RWPE1 (cell line): Measurements from ENCODE around the gene ATP1A3.
"Not testable (repeated sequence)": the region's sequence is repeated elsewhere in the genome, so short reads cannot be mapped to it uniquely, and the experiment has no call there.

Source experiments
- CTCF ChIA-PET: fragments of 350-600 bp; sonication (Branson Sonifier 250); formaldehyde crosslinking; extraction: SDS; loops from one replicate; lab custom pipeline; 2021; lab: Yijun Ruan, JAX
- POLR2A ChIA-PET: fragments of 400-600 bp; formaldehyde crosslinking; extraction: SDS; loops from one replicate; lab custom pipeline; 2020; ENCODE audit warnings: antibody characterized with exemption; ENCODE audit not compliant: low non-redundant PET; lab: Yijun Ruan, JAX
- DNase-seq: peaks from one replicate; pipeline ENCODE4 v3.0.0; 2012; ENCODE audit warnings: low spot score
- H3K27ac ChIP-seq: fragments of 450-650 bp; 2 replicates; pipeline ENCODE4 v1.5.1; 2017
- CTCF ChIP-seq: fragments of 450-650 bp; conservative IDR thresholded peaks from 2 replicates; pipeline ENCODE4 v1.5.1; 2017; ENCODE audit warnings: low read depth, mild to moderate bottlenecking

Gene ATP1A3

GRCh38 chr19:41995959-41996797 is 2.1 kb upstream of the ATP1A3 start:
- DNase-seq: no peak
- TF ChIP-seq CTCF: no peak
- POLR2A ChIA-PET: no interaction called here
- CTCF ChIA-PET: no interaction called here
- no peak overlapping the region for H3K27ac ChIP-seq

- no peak for DNase-seq
- no peak for TF ChIP-seq CTCF
- ChIA-PET CTCF (no interaction called here), POLR2A (no interaction called here)
- no peak overlapping the region for H3K27ac ChIP-seq
Measured at GRCh38 chr19:41994994-41995958, 1.2 kb upstream of the ATP1A3 start.

GRCh38 chr19:41994521-41994971 is 516 bp upstream of the ATP1A3 start:
- ChIA-PET CTCF (no interaction called here), POLR2A (no interaction called here)
- H3K27ac ChIP-seq: no peak overlapping the region
- DNase-seq: no peak
- no peak for TF ChIP-seq CTCF

GRCh38 chr19:41991925-41992569 is 2.0 kb downstream of the ATP1A3 start:
- POLR2A ChIA-PET: not testable (repeated sequence)

GRCh38 chr19:41991025-41991424 is 3.0 kb downstream of the ATP1A3 start:
- POLR2A ChIA-PET: interaction anchor here (0.6 kb wide), 1 partner anchor 26 kb away, joined by 4 read pairs; no protein-coding TSS in a partner anchor
- CTCF ChIA-PET: interaction anchor here (0.6 kb wide), 1 partner anchor 478 kb away, joined by 3 read pairs; no protein-coding TSS in a partner anchor
- TF ChIP-seq CTCF: no peak
- H3K27ac ChIP-seq: no peak overlapping the region
- no peak for DNase-seq

More at GRCh38 chr19:41991925-41992569, 2.0 kb downstream of the ATP1A3 start:
- CTCF ChIA-PET: interaction anchor here (0.6 kb wide), 1 partner anchor 477 kb away, joined by 3 read pairs; no protein-coding TSS in a partner anchor
- H3K27ac ChIP-seq, DNase-seq: not testable (repeated sequence)

- no peak for TF ChIP-seq CTCF
- ChIA-PET CTCF (no interaction called here), POLR2A (no interaction called here)
- no peak overlapping the region for H3K27ac ChIP-seq
- no peak for DNase-seq
Measured at GRCh38 chr19:41990615-41991014, 3.4 kb downstream of the ATP1A3 start.
